Activated naive CD4-positive, alpha-beta T cell treated with anti-CD3 and anti-CD28 coated beads, Interleukin-2, amount 50 U/mL, for 72 hours (primary cell): ENCODE results near the gene DENR. TPM values are rescaled to one million over a fixed set of nuclear protein-coding genes. Genes with fewer than 3 reads are reported as not detected.
"Not testable (repeated sequence)": the region's sequence is repeated elsewhere in the genome, so short reads cannot be mapped to it uniquely, and the experiment has no call there.

Experiments used
- ATAC-seq, 2 donors: fragments of 150-1000 bp; cut with Tn5 transposase; 2 replicates each; pipeline ENCODE4 v1.10.0; 2021; ENCODE audit warnings: mild to moderate bottlenecking in 2 of 2, moderate library complexity in 2 of 2
- DNase-seq, 2 donors: peaks; one replicate each; pipeline ENCODE4 v3.0.0; 2021 to 2022; ENCODE audit warnings: low spot score in 2 of 2
- H3K27ac Mint-ChIP-seq, 2 donors: one replicate each; pipeline ENCODE4 v1.8.0; 2022; ENCODE audit warnings: mild to moderate bottlenecking in 2 of 2, mixed read lengths in 2 of 2
- H3K36me3 Mint-ChIP-seq, 2 donors: one replicate each; pipeline ENCODE4 v1.8.0; 2022; ENCODE audit warnings: mixed read lengths in 2 of 2
- H3K9me3 Mint-ChIP-seq, 2 donors: one replicate each; pipeline ENCODE4 v1.8.0; 2022; ENCODE audit warnings: mixed read lengths in 2 of 2
- total RNA-seq, 2 donors: library from RNA; stranded (reverse); gene quantifications; one replicate each; pipeline ENCODE4 v1.2.3, GENCODE V29; 2022

Gene DENR
- total RNA-seq, 2 donors from 2014 or later, result 58.6 to 65.0 TPM

DNA sequence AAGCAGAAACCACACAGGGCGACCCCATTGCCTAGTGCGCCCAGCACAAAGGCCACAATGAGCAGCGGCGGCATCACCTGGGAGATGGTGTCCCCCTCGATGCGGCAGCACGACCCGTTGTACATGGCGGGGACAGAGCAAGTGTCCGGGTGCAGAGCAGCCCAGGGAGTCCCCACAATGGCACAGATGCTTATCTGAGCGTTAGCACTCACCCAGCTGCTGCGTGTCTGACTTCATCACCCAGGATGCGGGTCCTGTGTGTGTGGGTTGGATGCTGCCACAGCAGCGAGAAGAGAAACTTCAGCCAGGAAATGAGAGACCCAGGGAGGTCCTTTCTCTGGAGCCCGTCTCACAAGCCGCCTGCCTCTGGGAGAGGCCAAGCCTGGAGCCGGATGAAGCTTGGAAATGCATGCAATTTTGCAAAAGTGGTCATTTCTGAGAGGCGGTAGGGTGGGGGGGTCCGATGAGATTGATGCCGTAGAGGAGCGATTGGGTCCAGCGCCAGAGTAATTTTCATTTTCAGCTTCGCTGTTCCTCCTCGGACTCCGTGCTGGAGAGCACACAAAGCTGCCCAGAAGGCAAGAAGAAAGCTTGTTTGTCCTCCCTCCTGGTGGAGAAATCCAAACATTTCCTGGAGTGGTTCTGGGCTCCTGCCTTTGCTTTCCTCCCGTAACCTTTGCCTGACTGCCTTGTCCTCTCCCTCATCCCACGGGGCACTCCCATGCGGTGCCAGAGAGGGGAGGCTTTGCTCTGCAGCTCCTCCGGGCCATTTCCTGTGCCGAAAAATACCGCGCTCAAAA is 22.2 kb upstream of the DENR start, which contains the start of gene HCAR1:
Gene HCAR1 (minus strand): TSS at position 630 of the 800 bp plus-strand sequence. CDS start 505 bp downstream, at position 125.
- peaks cover 0 to 7% of the 10 kb centered on the region in 2 donors for H3K9me3 Mint-ChIP-seq
- ATAC-seq, result peak; percentile 77 to 84
- H3K27ac Mint-ChIP-seq, result peak within 1 kb of the TSS; percentile 22 to 92

DNA sequence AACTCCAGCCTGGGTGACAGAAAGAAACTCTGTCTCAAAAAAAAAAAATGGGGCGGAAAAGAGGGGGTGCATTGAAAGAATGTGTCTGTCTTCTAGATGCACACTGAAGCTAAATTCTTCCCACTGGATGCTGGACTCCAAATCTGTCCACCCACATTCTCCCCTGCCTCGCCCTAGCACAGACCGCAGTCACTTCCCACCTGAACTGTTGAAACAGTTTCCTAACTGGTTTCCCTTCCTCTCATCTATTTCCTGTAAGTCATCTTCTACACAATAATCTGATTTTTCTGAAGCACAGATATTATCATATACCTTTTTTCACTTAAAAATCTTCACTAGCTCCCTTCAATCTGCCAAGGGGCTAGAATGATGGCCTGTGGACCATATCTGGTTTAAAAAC is 20.5 kb upstream of the DENR start:
- Mint-ChIP-seq H3K36me3 (peaks cover 0 to 14% of the 10 kb centered on the region in 2 donors), H3K9me3 (peaks cover 0 to 7% of the 10 kb centered on the region in 2 donors), H3K27ac (peak overlapping the region; percentile 92 to 98)
- no peak for DNase-seq
- peak; percentile 27 to 35 for ATAC-seq

More for the DNA sequence above, 22.2 kb upstream of the DENR start, which contains the start of gene HCAR1:
- H3K36me3 Mint-ChIP-seq, result peaks cover 0 to 8% of the 10 kb centered on the region in 2 donors
- peak; percentile 66 to 79 for DNase-seq

DNA sequence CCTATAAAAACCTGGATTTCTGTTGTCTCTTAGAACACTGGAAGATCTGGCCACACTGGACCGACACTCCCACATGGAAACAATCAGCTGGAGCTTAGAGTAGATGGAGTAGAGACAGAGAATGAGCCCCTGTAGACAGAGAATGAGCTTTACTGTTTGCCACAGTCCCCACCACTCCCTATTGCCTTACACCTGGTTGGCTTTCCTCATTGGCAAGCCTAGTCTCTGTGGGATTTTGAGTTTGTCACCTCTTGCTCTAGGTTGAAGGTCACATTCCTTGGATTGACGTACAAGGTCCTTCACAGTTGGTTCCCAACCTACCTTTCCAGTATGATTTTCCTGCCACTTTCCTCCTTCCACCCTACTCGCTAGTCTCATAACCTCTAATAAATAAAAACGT is 20.0 kb upstream of the DENR start:
- H3K27ac Mint-ChIP-seq, result peak overlapping the region; percentile 92 to 98
- ATAC-seq, result no peak
- peaks cover 0 to 7% of the 10 kb centered on the region in 2 donors for H3K9me3 Mint-ChIP-seq
- H3K36me3 Mint-ChIP-seq, result peaks cover 0 to 14% of the 10 kb centered on the region in 2 donors
- DNase-seq, result no peak

DNA sequence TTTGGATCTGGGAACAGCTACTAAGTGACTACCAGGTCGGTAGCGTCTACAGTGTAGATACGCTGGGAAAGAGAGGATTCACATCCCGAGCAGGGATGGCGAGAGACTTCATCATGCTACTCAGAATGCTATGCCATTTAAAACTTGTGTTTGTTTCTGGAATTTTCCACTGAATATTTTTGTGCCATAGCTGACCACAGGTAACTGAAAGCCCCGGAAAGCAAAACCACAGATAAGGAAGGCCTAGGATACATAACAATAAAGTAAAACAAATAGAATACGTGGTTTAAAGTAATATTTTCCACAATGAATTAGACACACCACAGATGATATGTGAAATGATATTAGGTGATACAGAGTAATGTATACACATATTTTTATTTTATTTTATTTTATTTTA is 14.1 kb upstream of the DENR start:
- Mint-ChIP-seq H3K9me3 (no peaks in the 10 kb centered on the region), H3K27ac (no peak overlapping the region), H3K36me3 (peaks cover 0 to 6% of the 10 kb centered on the region in 2 donors)
- ATAC-seq (no peak), DNase-seq (no peak)

DNA sequence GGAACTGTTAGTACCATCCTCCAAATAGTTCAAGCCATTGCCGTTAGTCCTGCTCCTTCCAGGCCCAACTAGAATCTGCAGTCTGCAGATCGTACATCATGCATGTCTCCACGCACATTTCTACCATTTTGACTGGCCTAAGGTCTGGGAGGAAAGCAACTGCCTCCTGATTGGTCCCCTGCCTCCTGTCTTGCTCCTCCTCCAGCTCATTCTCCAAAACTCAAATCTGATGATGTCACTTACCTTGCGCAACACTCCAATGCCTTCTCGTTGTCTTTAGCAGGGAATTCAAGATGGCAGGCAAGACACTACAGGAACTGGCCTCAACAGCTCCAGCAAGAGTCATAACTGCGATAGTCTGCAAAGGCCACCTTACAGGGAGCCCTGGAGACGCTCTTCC is 12.3 kb upstream of the DENR start:
- peak in 1 of 2 donors; percentile 18 for DNase-seq
- Mint-ChIP-seq H3K27ac (no peak overlapping the region), H3K36me3 (peaks cover 0 to 6% of the 10 kb centered on the region in 2 donors)

DNA sequence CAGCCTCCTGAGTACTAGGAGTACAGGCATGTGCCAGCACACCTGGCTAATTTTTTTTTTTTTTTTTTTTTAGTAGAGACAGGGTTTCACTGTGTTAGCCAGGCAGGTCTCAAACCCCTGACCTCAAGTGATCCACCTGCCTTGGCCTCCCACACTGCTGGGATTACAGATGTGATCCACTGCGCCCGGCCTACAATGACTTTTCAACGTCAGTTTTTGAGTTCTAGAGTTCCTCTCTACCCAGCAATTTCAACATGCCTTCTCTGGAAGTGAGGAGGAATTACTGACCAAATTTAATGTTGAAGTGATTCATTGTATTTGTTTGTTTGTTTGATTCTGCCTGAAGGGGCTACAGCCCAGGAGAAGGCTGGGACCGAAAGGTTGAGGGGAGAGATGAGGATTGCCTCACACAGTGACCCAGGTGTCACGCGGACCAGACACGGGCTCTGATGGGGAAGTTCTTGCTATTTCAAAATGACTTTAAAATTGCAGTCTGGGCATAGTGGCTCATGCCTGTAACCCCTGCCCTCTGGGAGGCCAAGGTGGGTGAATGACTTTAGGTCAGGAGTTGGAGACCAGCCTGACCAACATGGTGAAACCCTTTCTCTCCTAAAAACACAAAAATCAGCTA is 8.6 kb upstream of the DENR start:
- DNase-seq (no peak), ATAC-seq (no peak)
- H3K36me3 Mint-ChIP-seq, result no peaks in the 10 kb centered on the region
- no peaks in the 10 kb centered on the region for H3K9me3 Mint-ChIP-seq
- no peak overlapping the region for H3K27ac Mint-ChIP-seq

More for the DNA sequence above, 12.3 kb upstream of the DENR start:
- no peaks in the 10 kb centered on the region for H3K9me3 Mint-ChIP-seq
- ATAC-seq, result no peak

DNA sequence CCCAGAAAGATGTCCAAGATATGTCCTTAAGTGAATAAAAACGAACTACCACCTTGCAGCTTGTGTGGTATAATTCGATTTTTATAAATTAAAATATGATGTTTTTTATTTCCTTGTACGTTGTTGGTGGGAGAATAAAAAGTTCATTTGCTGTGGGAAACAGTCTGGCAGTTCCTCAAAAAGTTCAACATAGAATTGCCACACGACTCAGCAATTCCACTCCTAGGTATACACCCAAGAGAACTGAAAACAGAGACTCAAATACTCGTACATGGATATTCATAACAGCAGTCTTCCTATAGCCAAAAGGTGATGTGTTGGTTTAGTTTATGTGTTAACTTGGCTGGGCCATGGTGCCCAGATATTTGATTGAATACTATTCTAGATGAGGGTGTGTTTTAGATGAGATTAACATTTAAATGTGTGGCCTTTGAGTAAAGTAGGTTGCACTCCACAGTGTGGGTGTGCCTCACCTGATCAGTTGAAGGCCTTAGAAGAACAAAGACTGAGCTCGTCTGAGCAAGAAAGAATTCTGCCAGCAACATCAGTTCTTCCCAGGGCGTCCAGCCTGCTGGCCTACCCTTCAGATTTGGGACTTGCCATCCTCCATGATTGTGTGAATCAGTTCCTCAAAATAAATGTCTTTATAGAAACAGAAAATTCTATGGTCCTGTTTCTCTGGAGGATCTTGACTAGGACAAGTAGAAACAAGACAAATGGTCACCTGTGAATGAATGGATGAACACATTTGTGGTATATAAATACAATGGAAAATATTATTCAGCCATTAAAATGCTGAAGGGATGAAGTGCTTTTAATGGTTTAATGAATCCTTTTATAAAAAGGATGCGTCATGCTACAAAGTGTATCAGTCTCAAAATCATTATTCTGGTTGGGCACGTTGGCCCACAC is 5.1 kb upstream of the DENR start:
- no peak for DNase-seq
- Mint-ChIP-seq H3K9me3 (no peaks in the 10 kb centered on the region), H3K36me3 (no peaks in the 10 kb centered on the region), H3K27ac (peak overlapping the region in 1 of 2 donors; percentile 30)
- no peak for ATAC-seq

DNA sequence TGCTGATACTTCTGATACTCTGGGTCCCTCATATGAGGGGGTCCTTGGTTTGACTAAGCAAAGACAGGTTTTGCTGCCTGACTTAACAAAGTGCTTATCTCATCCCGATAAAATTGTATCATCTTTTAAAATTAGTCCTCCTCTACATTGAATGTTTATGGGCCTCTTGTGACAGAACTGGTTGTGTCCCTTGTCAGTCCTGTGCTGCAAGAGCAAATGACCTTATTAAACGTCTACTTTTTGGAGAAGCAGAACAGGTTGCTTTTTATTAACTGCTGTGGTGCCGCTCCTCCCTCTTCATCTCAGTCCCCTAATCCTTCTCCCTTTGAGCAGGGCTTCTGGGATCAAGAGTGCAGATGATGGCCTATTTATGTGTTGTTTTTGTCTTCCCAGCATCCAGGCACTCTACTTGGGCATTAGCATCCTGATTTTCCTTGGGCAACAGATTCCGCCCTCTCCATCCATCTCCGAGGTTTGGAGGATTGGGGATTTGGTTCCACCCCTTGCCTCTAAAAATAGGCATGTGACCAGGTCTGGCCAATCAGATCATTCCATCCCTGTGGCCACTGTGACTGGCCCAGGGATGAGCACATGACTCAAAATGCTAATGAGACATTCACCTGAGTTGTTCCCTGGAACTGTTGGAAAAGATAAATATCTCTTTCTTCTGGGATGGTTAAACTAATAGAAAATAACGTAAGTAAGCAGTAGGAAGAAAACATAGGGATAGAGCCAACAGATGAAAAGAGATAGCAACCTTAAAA is 2.9 kb upstream of the DENR start:
- Mint-ChIP-seq H3K9me3 (no peaks in the 10 kb centered on the region), H3K27ac (no peak overlapping the region), H3K36me3 (peaks cover 19% of the 10 kb centered on the region in 2 donors)
- no peak for ATAC-seq
- DNase-seq, result no peak

DNA sequence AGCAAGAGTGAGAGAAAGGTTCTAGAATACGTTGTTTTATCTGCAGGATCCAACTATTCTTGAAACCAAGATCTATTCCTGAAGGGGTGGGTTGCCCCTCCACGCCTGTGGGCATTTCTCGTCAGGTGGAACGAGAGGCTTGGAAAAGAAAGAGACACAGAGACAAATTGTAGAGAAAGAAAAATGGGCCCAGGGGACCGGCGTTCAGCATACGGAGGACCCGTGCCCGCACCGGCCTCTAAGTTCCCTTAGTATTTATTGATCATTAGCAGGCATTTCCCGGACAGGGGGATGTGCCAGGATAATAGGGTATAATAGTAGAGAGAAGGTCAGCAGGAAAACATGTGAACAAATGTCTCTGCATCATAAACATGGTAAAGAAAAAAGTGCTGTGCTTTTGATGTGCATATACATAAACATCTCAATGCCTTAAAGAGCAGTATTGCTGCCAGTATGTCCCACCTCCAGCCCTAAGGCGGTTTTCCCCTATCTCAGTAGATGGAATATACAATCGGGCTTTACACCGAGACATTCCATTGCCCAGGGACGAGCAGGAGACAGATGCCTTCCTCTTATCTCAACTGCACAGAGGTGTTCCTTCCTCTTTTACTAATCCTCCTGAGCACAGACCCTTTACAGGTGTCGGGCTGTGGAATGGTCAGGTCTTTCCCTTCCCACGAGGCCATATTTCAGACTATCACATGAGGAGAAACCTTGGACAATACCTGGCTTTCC is 1.7 kb upstream of the DENR start:
- H3K27ac Mint-ChIP-seq, result peak overlapping the region in 1 of 2 donors; percentile 98
- H3K36me3 Mint-ChIP-seq, result peaks cover 27 to 28% of the 10 kb centered on the region in 2 donors
- not testable (repeated sequence) for DNase-seq, ATAC-seq, H3K9me3 Mint-ChIP-seq

DNA sequence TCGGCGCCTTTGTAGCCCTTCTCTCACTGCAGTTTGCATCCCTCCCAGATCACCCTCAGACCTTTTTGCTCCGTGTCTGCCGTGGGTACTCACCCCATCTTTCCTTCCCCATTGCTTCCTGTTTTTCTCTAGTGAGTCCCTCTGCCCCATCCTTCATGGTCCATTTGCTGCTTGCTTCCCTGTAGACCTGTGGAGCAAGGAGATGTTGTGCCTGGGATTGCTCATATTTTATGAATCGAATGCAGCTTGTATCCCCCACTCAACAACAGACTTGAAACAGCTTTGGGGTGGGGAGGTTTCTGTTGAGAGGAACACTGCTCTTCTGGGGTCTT is 661 bp downstream of the DENR start:
- DNase-seq (no peak), ATAC-seq (no peak)
- peak overlapping the region; percentile 98 to 100 for H3K27ac Mint-ChIP-seq
- H3K9me3 Mint-ChIP-seq, result no peaks in the 10 kb centered on the region
- peaks cover 45 to 46% of the 10 kb centered on the region in 2 donors for H3K36me3 Mint-ChIP-seq

DNA sequence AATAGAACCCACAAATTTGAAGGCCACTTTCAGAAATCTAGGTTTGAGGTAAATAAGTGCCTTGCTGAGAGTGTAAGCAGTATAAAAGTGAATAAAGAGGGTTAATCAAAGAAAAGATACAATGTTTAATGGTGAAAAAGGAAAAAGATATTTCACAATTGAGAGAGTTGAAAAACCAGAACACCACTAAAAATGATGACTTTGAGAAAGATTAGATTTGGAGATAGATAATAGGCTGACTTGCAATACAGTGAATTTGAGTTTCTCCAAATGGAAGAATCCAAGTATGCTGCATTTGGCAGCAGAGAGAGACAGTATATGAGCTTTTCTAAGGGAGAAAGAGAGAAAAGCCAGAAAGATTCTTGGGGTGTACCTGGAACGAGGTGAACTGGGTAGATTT is 2.2 kb downstream of the DENR start:
- no peak for DNase-seq
- H3K9me3 Mint-ChIP-seq, result no peaks in the 10 kb centered on the region
- peak overlapping the region; percentile 98 to 100 for H3K27ac Mint-ChIP-seq
- no peak for ATAC-seq
- peaks cover 45 to 46% of the 10 kb centered on the region in 2 donors for H3K36me3 Mint-ChIP-seq

DNA sequence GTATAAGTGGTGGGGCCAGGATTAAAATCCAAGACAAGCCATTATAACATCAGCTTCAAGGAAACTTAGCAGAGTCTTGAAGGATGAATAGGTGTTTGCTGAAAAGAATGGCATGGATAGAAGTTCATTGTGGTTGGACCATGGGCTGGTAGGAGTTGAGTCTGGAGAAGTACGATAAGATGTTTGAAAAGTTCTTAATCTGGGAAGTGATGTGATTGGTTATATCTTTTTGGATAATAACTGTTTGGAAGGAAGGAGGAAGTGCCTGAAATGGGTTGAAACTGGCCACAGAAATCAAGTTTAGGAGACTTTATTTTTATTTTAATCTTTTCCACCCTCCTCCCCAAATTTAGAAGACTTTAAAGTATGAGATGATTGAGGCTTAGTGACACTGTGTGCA is 4.9 kb downstream of the DENR start:
- H3K27ac Mint-ChIP-seq, result peak overlapping the region in 1 of 2 donors; percentile 30
- H3K9me3 Mint-ChIP-seq, result no peaks in the 10 kb centered on the region
- H3K36me3 Mint-ChIP-seq, result peaks cover 46 to 49% of the 10 kb centered on the region in 2 donors
- DNase-seq, result no peak
- ATAC-seq, result no peak

DNA sequence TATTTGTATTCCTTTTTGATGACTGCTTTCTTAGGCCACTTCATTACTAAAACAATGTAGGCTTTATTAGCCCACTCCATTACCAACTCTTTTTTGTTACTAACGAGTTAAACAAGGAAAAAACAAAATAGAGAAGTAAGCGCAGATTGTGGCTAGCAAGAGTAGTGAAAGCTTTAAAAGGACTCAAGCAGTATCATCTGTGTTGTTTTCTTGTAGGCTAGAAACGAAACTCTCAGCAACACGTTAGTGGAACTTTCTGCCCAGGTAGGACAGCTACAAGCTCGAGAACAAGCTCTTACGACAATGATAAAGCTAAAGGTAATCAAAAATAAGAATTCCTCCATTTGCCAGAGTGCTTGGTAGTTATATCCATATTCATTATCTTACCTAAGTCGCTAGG is 32.9 kb downstream of the DENR start:
- ATAC-seq, result no peak
- H3K36me3 Mint-ChIP-seq, result no peaks in the 10 kb centered on the region
- no peak for DNase-seq
- no peaks in the 10 kb centered on the region for H3K9me3 Mint-ChIP-seq
- H3K27ac Mint-ChIP-seq, result no peak overlapping the region

DNA sequence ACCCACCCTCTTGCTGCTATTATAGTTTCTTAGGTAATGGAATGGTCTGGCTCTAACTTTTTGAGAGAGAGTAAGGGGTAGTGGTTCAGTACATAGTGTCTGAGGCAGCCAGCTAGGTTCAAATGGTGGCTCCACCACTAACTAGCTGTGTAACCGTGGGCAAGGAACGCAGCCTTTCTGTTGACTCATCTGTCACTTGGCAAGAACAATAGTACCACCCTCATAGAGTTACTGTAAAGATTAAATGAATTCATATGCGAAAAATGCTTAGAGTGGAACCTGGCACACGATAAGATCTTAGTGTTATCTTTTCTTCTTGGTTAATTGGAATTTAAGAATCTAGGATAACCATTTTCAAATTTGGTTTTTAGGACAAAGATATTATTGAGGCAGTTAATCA is 35.8 kb downstream of the DENR start:
- no peaks in the 10 kb centered on the region for H3K36me3 Mint-ChIP-seq
- H3K27ac Mint-ChIP-seq, result no peak overlapping the region
- ATAC-seq, result no peak
- no peak for DNase-seq
- H3K9me3 Mint-ChIP-seq, result no peaks in the 10 kb centered on the region

DNA sequence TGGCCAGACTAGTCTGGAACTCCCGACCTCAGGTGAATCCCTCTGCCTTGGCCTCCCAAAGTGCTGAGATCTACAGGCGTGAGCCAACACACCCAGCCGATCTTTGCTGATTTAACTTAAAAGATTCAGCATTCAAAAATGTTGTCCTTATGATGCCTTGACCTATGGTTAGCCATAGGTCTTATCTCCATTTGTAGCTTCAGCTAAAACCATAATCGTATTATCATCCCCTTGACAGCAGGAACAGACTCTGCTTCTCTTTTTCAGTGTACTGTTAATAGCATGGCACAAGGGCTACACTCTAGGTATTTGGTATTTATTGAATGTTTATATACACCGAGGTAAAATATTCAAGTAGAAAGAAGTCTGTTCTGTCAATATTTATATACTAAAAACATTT is 37.0 kb downstream of the DENR start:
- Mint-ChIP-seq H3K36me3 (no peaks in the 10 kb centered on the region), H3K9me3 (no peaks in the 10 kb centered on the region), H3K27ac (no peak overlapping the region)
- DNase-seq, result no peak
- no peak for ATAC-seq
